ENCODE measurements around the gene MST1. TPM values are rescaled to one million over a fixed set of nuclear protein-coding genes. Genes with fewer than 3 reads are reported as not detected.

MST1 gene
- total RNA-seq, 1 experiment from 2014 or later = 13.8 TPM

DNA sequence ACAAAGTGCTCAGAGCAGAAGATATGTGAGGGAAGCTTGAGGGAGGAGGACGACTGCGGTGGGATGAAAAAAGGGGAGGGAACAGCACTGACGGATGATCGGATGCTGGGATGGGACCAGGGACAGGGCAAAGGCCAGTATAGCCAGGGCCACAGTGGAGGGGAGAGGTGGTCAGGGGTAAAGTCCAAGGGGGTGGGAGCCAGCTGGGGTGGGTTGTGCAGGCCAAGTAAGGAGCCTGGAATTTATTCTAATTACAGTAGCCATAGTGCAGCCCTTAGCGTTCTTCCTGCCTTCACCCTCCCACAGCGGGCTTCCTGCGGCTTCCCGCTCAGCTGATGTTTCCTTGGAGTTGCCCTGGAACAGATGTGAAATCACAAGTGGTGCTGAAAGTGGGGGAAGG, 22.7 kb downstream of the MST1 start:
- Mint-ChIP-seq H3K27ac (peak overlapping the region; percentile 65; the same call in 1 of the 2 replicates), H3K4me3 (no peak overlapping the region), H3K36me3 (no peaks in the 10 kb centered on the region), H3K27me3 (ENCODE audit: low read depth) (no peaks in the 10 kb centered on the region), H3K9me3 (no peaks in the 10 kb centered on the region), H3K4me1 (peaks cover 19% of the 10 kb centered on the region)
- ATAC-seq (peak; percentile 7; the same call in 1 of the 2 replicates), DNase-seq (ENCODE audit: low spot score) (peak; percentile 22)
- CTCF ChIA-PET = interaction anchor here (0.6 to 5.8 kb wide), 4 partner anchors 10 to 127 kb away, joined by 4 to 69 read pairs (median 4); no protein-coding TSS in a partner anchor
- POLR2A ChIA-PET = interaction anchor here (0.5 kb wide), 1 partner anchor 102 kb away, joined by 5 read pairs; no protein-coding TSS in a partner anchor
- TF ChIP-seq GABPB1 (CRISPR knock-in tag; IDR thresholded peaks at IDR 0.05) = no peak
- TF ChIP-seq GRHL2 (CRISPR knock-in tag; IDR thresholded peaks at IDR 0.05; ENCODE audit: insufficient replicate concordance, severe bottlenecking) = no peak
- no peak for TF ChIP-seq ZNF532 (CRISPR knock-in tag; IDR thresholded peaks at IDR 0.05; ENCODE audit: borderline replicate concordance)
- TF ChIP-seq, protein P1, sequence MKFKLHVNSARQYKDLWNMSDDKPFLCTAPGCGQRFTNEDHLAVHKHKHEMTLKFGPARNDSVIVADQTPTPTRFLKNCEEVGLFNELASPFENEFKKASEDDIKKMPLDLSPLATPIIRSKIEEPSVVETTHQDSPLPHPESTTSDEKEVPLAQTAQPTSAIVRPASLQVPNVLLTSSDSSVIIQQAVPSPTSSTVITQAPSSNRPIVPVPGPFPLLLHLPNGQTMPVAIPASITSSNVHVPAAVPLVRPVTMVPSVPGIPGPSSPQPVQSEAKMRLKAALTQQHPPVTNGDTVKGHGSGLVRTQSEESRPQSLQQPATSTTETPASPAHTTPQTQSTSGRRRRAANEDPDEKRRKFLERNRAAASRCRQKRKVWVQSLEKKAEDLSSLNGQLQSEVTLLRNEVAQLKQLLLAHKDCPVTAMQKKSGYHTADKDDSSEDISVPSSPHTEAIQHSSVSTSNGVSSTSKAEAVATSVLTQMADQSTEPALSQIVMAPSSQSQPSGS (CRISPR knock-in tag; IDR thresholded peaks at IDR 0.05; ENCODE audit: borderline replicate concordance, low read depth) = no peak
- TF ChIP-seq ZNF416 (CRISPR knock-in tag; IDR thresholded peaks at IDR 0.05) = no peak

DNA sequence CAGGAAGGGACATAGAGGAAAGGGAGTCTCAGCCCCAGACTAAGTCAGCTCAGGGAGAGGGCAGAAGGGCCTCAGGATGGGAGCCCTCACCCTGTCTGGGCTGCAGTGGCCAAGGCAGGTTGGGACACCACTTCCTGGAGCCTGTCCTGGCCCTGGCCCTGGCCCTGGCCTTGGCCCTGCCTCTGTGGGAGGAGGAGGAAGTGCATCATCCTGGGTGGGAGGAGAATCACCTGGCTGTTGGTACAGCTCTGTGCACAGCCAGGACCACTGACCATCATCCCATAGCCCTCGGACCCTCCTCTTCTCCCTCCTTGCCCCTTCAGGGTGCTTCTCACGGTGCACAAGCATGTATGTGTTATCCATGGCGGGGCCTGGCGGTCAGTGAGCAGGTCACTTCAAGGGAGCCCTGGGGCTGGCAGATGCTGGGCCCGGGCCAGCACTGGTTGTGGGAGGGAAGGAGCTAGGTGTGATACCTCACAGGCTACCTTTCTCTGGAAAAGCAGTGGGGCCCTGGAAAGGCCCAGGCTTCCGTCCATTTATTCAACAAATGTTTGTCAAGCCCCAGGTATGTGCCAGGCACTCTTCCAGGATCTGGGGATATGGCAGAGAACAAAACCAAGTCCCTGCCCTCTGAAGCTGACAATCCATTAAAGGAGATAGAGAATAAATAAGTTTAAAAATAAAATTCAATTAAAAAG, 23.3 kb downstream of the MST1 start:
- ChIA-PET CTCF (interaction anchor here (0.9 to 5.8 kb wide), 4 partner anchors 35 to 126 kb away, joined by 4 to 69 read pairs (median 5); no protein-coding TSS in a partner anchor), POLR2A (no interaction called here)
- H3K4me1 Mint-ChIP-seq = peaks cover 13% of the 10 kb centered on the region
- no peaks in the 10 kb centered on the region for H3K9me3 Mint-ChIP-seq
- H3K4me3 Mint-ChIP-seq = no peak overlapping the region
- no peaks in the 10 kb centered on the region for H3K36me3 Mint-ChIP-seq
- no peaks in the 10 kb centered on the region for H3K27me3 Mint-ChIP-seq (ENCODE audit: low read depth)
- TF ChIP-seq, protein P2, sequence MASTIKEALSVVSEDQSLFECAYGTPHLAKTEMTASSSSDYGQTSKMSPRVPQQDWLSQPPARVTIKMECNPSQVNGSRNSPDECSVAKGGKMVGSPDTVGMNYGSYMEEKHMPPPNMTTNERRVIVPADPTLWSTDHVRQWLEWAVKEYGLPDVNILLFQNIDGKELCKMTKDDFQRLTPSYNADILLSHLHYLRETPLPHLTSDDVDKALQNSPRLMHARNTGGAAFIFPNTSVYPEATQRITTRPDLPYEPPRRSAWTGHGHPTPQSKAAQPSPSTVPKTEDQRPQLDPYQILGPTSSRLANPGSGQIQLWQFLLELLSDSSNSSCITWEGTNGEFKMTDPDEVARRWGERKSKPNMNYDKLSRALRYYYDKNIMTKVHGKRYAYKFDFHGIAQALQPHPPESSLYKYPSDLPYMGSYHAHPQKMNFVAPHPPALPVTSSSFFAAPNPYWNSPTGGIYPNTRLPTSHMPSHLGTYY (CRISPR knock-in tag; IDR thresholded peaks at IDR 0.05) = no peak
- TF ChIP-seq ZNF121 (CRISPR knock-in tag; IDR thresholded peaks at IDR 0.05) (no peak), SMAD4 (CRISPR knock-in tag; IDR thresholded peaks at IDR 0.05) (no peak), TP53 (CRISPR knock-in tag; IDR thresholded peaks at IDR 0.05) (no peak), KAT7 (CRISPR knock-in tag; IDR thresholded peaks at IDR 0.05; ENCODE audit: borderline replicate concordance) (no peak), ZNF396 (CRISPR knock-in tag; IDR thresholded peaks at IDR 0.05; ENCODE audit: borderline replicate concordance) (no peak), ETV6 (CRISPR knock-in tag; IDR thresholded peaks at IDR 0.05) (no peak), SP1 (CRISPR knock-in tag; conservative IDR thresholded peaks at IDR 0.05) (no peak), FOXK1 (CRISPR knock-in tag; IDR thresholded peaks at IDR 0.05) (no peak), ZNF512 (CRISPR knock-in tag; IDR thresholded peaks at IDR 0.05; ENCODE audit: borderline replicate concordance) (no peak), JAZF1 (CRISPR knock-in tag; IDR thresholded peaks at IDR 0.05) (no peak), NR2C2 (CRISPR knock-in tag; IDR thresholded peaks at IDR 0.05) (no peak), MYBL2 (CRISPR knock-in tag; IDR thresholded peaks at IDR 0.05) (no peak), ZNF263 (CRISPR knock-in tag; IDR thresholded peaks at IDR 0.05; ENCODE audit: low read depth) (no peak), ZNF671 (CRISPR knock-in tag; IDR thresholded peaks at IDR 0.05) (no peak), MAX (CRISPR knock-in tag; IDR thresholded peaks at IDR 0.05) (no peak)
- TF ChIP-seq, protein P3, sequence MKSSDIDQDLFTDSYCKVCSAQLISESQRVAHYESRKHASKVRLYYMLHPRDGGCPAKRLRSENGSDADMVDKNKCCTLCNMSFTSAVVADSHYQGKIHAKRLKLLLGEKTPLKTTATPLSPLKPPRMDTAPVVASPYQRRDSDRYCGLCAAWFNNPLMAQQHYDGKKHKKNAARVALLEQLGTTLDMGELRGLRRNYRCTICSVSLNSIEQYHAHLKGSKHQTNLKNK (CRISPR knock-in tag; IDR thresholded peaks at IDR 0.05) = no peak
- TF ChIP-seq, protein P4, sequence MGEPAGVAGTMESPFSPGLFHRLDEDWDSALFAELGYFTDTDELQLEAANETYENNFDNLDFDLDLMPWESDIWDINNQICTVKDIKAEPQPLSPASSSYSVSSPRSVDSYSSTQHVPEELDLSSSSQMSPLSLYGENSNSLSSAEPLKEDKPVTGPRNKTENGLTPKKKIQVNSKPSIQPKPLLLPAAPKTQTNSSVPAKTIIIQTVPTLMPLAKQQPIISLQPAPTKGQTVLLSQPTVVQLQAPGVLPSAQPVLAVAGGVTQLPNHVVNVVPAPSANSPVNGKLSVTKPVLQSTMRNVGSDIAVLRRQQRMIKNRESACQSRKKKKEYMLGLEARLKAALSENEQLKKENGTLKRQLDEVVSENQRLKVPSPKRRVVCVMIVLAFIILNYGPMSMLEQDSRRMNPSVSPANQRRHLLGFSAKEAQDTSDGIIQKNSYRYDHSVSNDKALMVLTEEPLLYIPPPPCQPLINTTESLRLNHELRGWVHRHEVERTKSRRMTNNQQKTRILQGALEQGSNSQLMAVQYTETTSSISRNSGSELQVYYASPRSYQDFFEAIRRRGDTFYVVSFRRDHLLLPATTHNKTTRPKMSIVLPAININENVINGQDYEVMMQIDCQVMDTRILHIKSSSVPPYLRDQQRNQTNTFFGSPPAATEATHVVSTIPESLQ (CRISPR knock-in tag; IDR thresholded peaks at IDR 0.05) = no peak
- ATAC-seq = no peak
- no peak overlapping the region for H3K27ac Mint-ChIP-seq
- DNase-seq (ENCODE audit: low spot score) = no peak

All from WTC11 (cell line).